OCI-LY1 (cell line): ENCODE measurements around the gene PDGFRA.

Experiments
- H2AFZ ChIP-seq: fragments of 200-600 bp; sonication (generic), shearing (Covaris generic); 2 replicates; pipeline ENCODE4 v1.6.0; 2014; ENCODE audit warnings: antibody characterized with exemption, mild to moderate bottlenecking, low read length
- H3F3A ChIP-seq: fragments of 200-600 bp; sonication (generic), shearing (Covaris generic); 2 replicates; pipeline ENCODE4 v1.6.0; 2014; ENCODE audit warnings: mild to moderate bottlenecking, antibody characterized with exemption, low read length, moderate library complexity; ENCODE audit not compliant: insufficient read depth
- H3K27ac ChIP-seq: fragments of 200-600 bp; sonication (generic); 2 replicates; pipeline ENCODE4 v1.5.1; 2014; ENCODE audit warnings: low read length, mixed run types, mild to moderate bottlenecking, low read depth; ENCODE audit not compliant: poor library complexity, severe bottlenecking
- H3K27me3 ChIP-seq: fragments of 200-600 bp; sonication (generic); 2 replicates; pipeline ENCODE4 v1.6.0; 2014; ENCODE audit warnings: antibody characterized with exemption, mild to moderate bottlenecking, low read length, moderate library complexity; ENCODE audit not compliant: insufficient read depth
- H3K36me3 ChIP-seq: fragments of 200-600 bp; sonication (generic); 2 replicates; pipeline ENCODE4 v1.6.1; 2014; ENCODE audit warnings: mild to moderate bottlenecking, antibody characterized with exemption, low read length, moderate library complexity, mixed read lengths; ENCODE audit not compliant: insufficient read depth
- H3K4me1 ChIP-seq: fragments of 200-600 bp; sonication (generic); 2 replicates; pipeline ENCODE4 v1.5.1; 2014; ENCODE audit warnings: mild to moderate bottlenecking, low read length, moderate library complexity; ENCODE audit not compliant: insufficient read depth, severe bottlenecking
- H3K4me2 ChIP-seq: fragments of 200-600 bp; sonication (generic), shearing (Covaris generic); 2 replicates; pipeline ENCODE4 v1.6.1; 2014; ENCODE audit warnings: low read length
- H3K4me3 ChIP-seq: fragments of 200-600 bp; sonication (generic); 2 replicates; pipeline ENCODE4 v1.5.1; 2014; ENCODE audit warnings: low read length, low read depth, mild to moderate bottlenecking, mixed read lengths; ENCODE audit not compliant: poor library complexity, severe bottlenecking
- H3K79me2 ChIP-seq: fragments of 200-600 bp; shearing (Covaris generic); 2 replicates; pipeline ENCODE4 v1.6.1; 2016; ENCODE audit warnings: mixed run types, low read length, mixed read lengths; ENCODE audit not compliant: insufficient read depth
- H3K9ac ChIP-seq: fragments of 200-600 bp; sonication (generic), shearing (Covaris generic); 2 replicates; pipeline ENCODE4 v1.6.1; 2014; ENCODE audit warnings: mild to moderate bottlenecking, low read length, mixed read lengths
- H3K9me2 ChIP-seq: fragments of 200-600 bp; sonication (generic), shearing (Covaris generic); 2 replicates; pipeline ENCODE4 v1.6.1; 2014; ENCODE audit warnings: low read depth, mild to moderate bottlenecking, low read length, mixed read lengths
- H3K9me3 ChIP-seq: fragments of 200-600 bp; shearing (Covaris generic); 2 replicates; pipeline ENCODE4 v1.6.1; 2014; ENCODE audit warnings: low read length, mixed read lengths
- H4K20me1 ChIP-seq: fragments of 200-600 bp; sonication (generic), shearing (Covaris generic); 2 replicates; pipeline ENCODE4 v1.6.0; 2016; ENCODE audit warnings: mild to moderate bottlenecking, low read length; ENCODE audit not compliant: insufficient read depth
- CTCF ChIP-seq: fragments of 200-600 bp; sonication (generic), shearing (Covaris generic); IDR thresholded peaks from 2 replicates; pipeline ENCODE4 v1.5.1; 2017; ENCODE audit warnings: mild to moderate bottlenecking, antibody characterized with exemption, low read length, moderate library complexity, mixed read lengths
- EZH2 ChIP-seq: fragments of 200-600 bp; sonication (generic), shearing (Covaris generic); IDR thresholded peaks from 2 replicates; pipeline ENCODE4 v1.8.0; 2017; ENCODE audit warnings: borderline replicate concordance, mixed run types, mild to moderate bottlenecking, antibody characterized with exemption, low read length, moderate library complexity, mixed read lengths

Gene PDGFRA

GRCh38 chr4:54274795-54275665 is 45.9 kb downstream of the PDGFRA start:
- H3K9ac ChIP-seq = no peak overlapping the region
- H4K20me1 ChIP-seq = no peaks in the 10 kb centered on the region
- H3K4me1 ChIP-seq = no peaks in the 10 kb centered on the region
- H3K4me2 ChIP-seq = no peak overlapping the region
- H3K27ac ChIP-seq = no peak overlapping the region
- H3K9me2 ChIP-seq = no peaks in the 10 kb centered on the region
- no peaks in the 10 kb centered on the region for H3K9me3 ChIP-seq
- H3F3A ChIP-seq = no peaks in the 10 kb centered on the region
- no peaks in the 10 kb centered on the region for H3K79me2 ChIP-seq
- H3K27me3 ChIP-seq = no peaks in the 10 kb centered on the region
- TF ChIP-seq CTCF (no peak), EZH2 (no peak)
- H3K4me3 ChIP-seq = no peak overlapping the region
- no peaks in the 10 kb centered on the region for H3K36me3 ChIP-seq
- no peak overlapping the region for H2AFZ ChIP-seq

GRCh38 chr4:54276641-54277430 is 47.7 kb downstream of the PDGFRA start:
- Histone ChIP-seq H3K27me3 (no peaks in the 10 kb centered on the region), H3K4me3 (no peak overlapping the region), H3K4me2 (no peak overlapping the region), H2AFZ (no peak overlapping the region), H3K79me2 (no peaks in the 10 kb centered on the region), H3K9me2 (no peaks in the 10 kb centered on the region), H4K20me1 (no peaks in the 10 kb centered on the region), H3K4me1 (no peaks in the 10 kb centered on the region), H3K36me3 (no peaks in the 10 kb centered on the region), H3F3A (no peaks in the 10 kb centered on the region), H3K9ac (no peak overlapping the region), H3K9me3 (no peaks in the 10 kb centered on the region), H3K27ac (no peak overlapping the region)
- TF ChIP-seq EZH2 (no peak), CTCF (no peak)

GRCh38 chr4:54277691-54278090 is 48.6 kb downstream of the PDGFRA start:
- H3K9me2 ChIP-seq = no peaks in the 10 kb centered on the region
- no peak overlapping the region for H3K4me3 ChIP-seq
- no peak overlapping the region for H2AFZ ChIP-seq
- no peaks in the 10 kb centered on the region for H3F3A ChIP-seq
- no peaks in the 10 kb centered on the region for H3K4me1 ChIP-seq
- no peak overlapping the region for H3K4me2 ChIP-seq
- no peaks in the 10 kb centered on the region for H3K79me2 ChIP-seq
- H3K27ac ChIP-seq = no peak overlapping the region
- H3K36me3 ChIP-seq = no peaks in the 10 kb centered on the region
- no peaks in the 10 kb centered on the region for H4K20me1 ChIP-seq
- TF ChIP-seq EZH2 (no peak), CTCF (no peak)
- no peaks in the 10 kb centered on the region for H3K9me3 ChIP-seq
- no peak overlapping the region for H3K9ac ChIP-seq
- no peaks in the 10 kb centered on the region for H3K27me3 ChIP-seq
